K562 (cell line): ENCODE measurements around the gene BCL2L1. TPM values are rescaled to one million over a fixed set of nuclear protein-coding genes. Genes with fewer than 3 reads are reported as not detected.

ENCODE experiments used
- EP300 ChIP-seq: IDR thresholded peaks from 2 replicates; pipeline ENCODE4 v1.6.1; 2012; ENCODE audit warnings: low read length, improper control_type of control experiment
- EZH2 ChIP-seq: IDR thresholded peaks from 2 replicates; pipeline ENCODE4 v1.6.1; 2012; ENCODE audit warnings: low read depth, mild to moderate bottlenecking, inconsistent platforms, low read length, borderline replicate concordance
- HDAC1 ChIP-seq, 2 experiments: fragments of 450-650 bp; IDR thresholded peaks; 2 replicates each; pipeline ENCODE4 v1.6.1; 2016 to 2017; ENCODE audit warnings: inconsistent platforms in 1 of 2, mild to moderate bottlenecking in 1 of 2, moderate library complexity in 1 of 2
- MCM3 ChIP-seq: fragments of 450-650 bp; IDR thresholded peaks from 2 replicates; pipeline ENCODE4 v1.6.1; 2016
- MTA1 ChIP-seq: fragments of 450-650 bp; IDR thresholded peaks from 2 replicates; pipeline ENCODE4 v1.6.1; 2017; ENCODE audit warnings: borderline replicate concordance
- PBX2 ChIP-seq, 2 experiments: IDR thresholded peaks in 1 of 2; conservative IDR thresholded peaks in 1 of 2; 2 replicates each; pipeline ENCODE4 v1.6.1; 2016; ENCODE audit warnings: low read depth in 2 of 2, mild to moderate bottlenecking in 1 of 2, missing compliant biosample characterization in 1 of 2, missing genetic modification characterization in 1 of 2, moderate library complexity in 1 of 2
- SAP30 ChIP-seq: fragments of 200-600 bp; sonication (generic); IDR thresholded peaks from 2 replicates; pipeline ENCODE4 v1.6.1; 2012; ENCODE audit warnings: borderline replicate concordance, low read depth, mild to moderate bottlenecking, moderate library complexity, low read length, control low read depth, inconsistent platforms; ENCODE audit not compliant: insufficient read depth, poor library complexity, severe bottlenecking
- SMAD3 ChIP-seq: fragments of 450-650 bp; formaldehyde crosslinking; conservative IDR thresholded peaks from 2 replicates; pipeline ENCODE4 v1.4.0; 2020; ENCODE audit warnings: mild to moderate bottlenecking
- ZNF318 ChIP-seq, 2 experiments: fragments of 450-650 bp; IDR thresholded peaks; 2 replicates each; pipeline ENCODE4 v1.6.1; 2016; ENCODE audit warnings: mild to moderate bottlenecking in 2 of 2, borderline replicate concordance in 1 of 2, low read depth in 1 of 2, moderate library complexity in 1 of 2
- ZNF592 ChIP-seq: fragments of 450-650 bp; IDR thresholded peaks from 2 replicates; pipeline ENCODE4 v1.6.1; 2017; ENCODE audit warnings: antibody characterized with exemption, mild to moderate bottlenecking
- polyA plus RNA-seq, 8 experiments: library from polyadenylated mRNA; depleted of rRNA in 4 of 8; stranded (reverse) in 5 of 8; unstranded in 3 of 8; fragments of >200 nt; fragmentation: Nextera tagmentation in 2 of 8; fragmentation: Illumina TruSeq in 1 of 8; extraction: Ambion mirVana in 2 of 8; extraction: Trizol in 1 of 8; gene quantifications; 2 replicates each; pipeline versions ENCODE4 v1.2.1 to v1.2.3, GENCODE V29; 2011 to 2014; ENCODE audit warnings: inconsistent platforms in 1 of 8, missing spikeins in 1 of 8
- total RNA-seq, 7 experiments: library from RNA; depleted of rRNA in 6 of 7; stranded (reverse); fragments of >200 nt in 6 of 7; fragmentation: Illumina TruSeq in 2 of 7; extraction: Trizol in 2 of 7; gene quantifications; 2 replicates each; pipeline versions ENCODE4 v1.2.1 to v1.2.3, GENCODE V29; 2011 to 2021; ENCODE audit warnings: low replicate concordance in 1 of 7

Gene BCL2L1
- total and polyA plus RNA-seq, 9 of the 15 experiments (the other 6 are each of a cell fraction or from before 2014, with no cell fraction given) = 3.3 to 182 (median 120) TPM

GRCh38 chr20:31707994-31708735 is 14.5 kb downstream of the BCL2L1 start (continued):
- TF ChIP-seq ZNF592 = 0 out of 2 replicates have a peak, but pooled peaks have one; percentile 8
- no peak for TF ChIP-seq EZH2
- peak in 1 of 2 experiments; percentile 71; a peak in 1 of 4 replicates for TF ChIP-seq ZNF318 (IDR thresholded peaks at IDR 0.05; ENCODE audit: borderline replicate concordance in 1 of 2, low read depth in 1 of 2)
- peak; percentile 45 for TF ChIP-seq SAP30
- no peak for TF ChIP-seq MCM3
- no peak for TF ChIP-seq SMAD3 (CRISPR knock-in tag)
- TF ChIP-seq PBX2 (CRISPR knock-in tag; IDR thresholded peaks at IDR 0.05; ENCODE audit: low read depth) = no peak
- peak; percentile 40; the same call in 1 of the 2 replicates for TF ChIP-seq PBX2 (tag; conservative IDR thresholded peaks at IDR 0.05; ENCODE audit: low read depth)
- TF ChIP-seq EP300 = peak; percentile 34
- no peak for TF ChIP-seq MTA1
- TF ChIP-seq HDAC1 (IDR thresholded peaks at IDR 0.05) = peak in 1 of 2 experiments; percentile 54; a peak in 2 of 4 replicates
